ENCODE data around the gene KIR2DL3. TPM values are rescaled to one million over a fixed set of nuclear protein-coding genes. Genes with fewer than 3 reads are reported as not detected.

KIR2DL3 gene
- total and polyA plus RNA-seq, 2 experiments from 2014 or later: not detected

GRCh38 chr19:54724142-54724541 lies 14.2 kb upstream of the KIR2DL3 start, which contains the start of gene KIR3DL3:
KIR3DL3 (plus strand) TSS chr19:54724442; CDS start chr19:54724497, 55 bp downstream.
- no peak for DNase-seq (ENCODE audit: low spot score)
- Histone ChIP-seq H3K9me2 (replicated peaks; ENCODE audit: insufficient read depth) (no peaks in the 10 kb centered on the region), H2AFZ (no peak within 1 kb of the TSS), H3K36me3 (replicated peaks; ENCODE audit: insufficient read depth, low read depth) (no peaks in the 10 kb centered on the region), H4K20me1 (ENCODE audit: insufficient read depth, poor library complexity, severe bottlenecking) (no peaks in the 10 kb centered on the region), H3K9me3 (ENCODE audit: low read depth) (peaks cover 4% of the 10 kb centered on the region), H3K4me2 (no peak within 1 kb of the TSS), H3K79me2 (no peaks in the 10 kb centered on the region), H3K27ac (no peak within 1 kb of the TSS), H3K4me1 (ENCODE audit: insufficient read depth) (no peaks in the 10 kb centered on the region), H3K4me3 (no peak within 1 kb of the TSS), H3K27me3 (no peaks in the 10 kb centered on the region)
- WGBS (ENCODE audit: low lambda C conversion rate, missing lambda C conversion rate): 83% methylated on average over 9 of the region's 9 CpGs
- no peak for TF ChIP-seq EZH2 (IDR thresholded peaks at IDR 0.05; ENCODE audit: borderline replicate concordance)
- no peak for TF ChIP-seq EZH2phosphoT487 (IDR thresholded peaks at IDR 0.05; ENCODE audit: low read depth, severe bottlenecking, unreplicated experiment)
- no peak for TF ChIP-seq CTCF (IDR thresholded peaks at IDR 0.05; ENCODE audit: poor library complexity)

GRCh38 chr19:54724644-54725043 lies 13.7 kb upstream of the KIR2DL3 start:
- Histone ChIP-seq H3K9me3 (ENCODE audit: low read depth) (peaks cover 4% of the 10 kb centered on the region), H3K4me2 (no peak overlapping the region), H3K27me3 (no peaks in the 10 kb centered on the region), H3K4me3 (no peak overlapping the region), H2AFZ (no peak overlapping the region), H3K27ac (no peak overlapping the region), H3K36me3 (replicated peaks; ENCODE audit: insufficient read depth, low read depth) (no peaks in the 10 kb centered on the region), H4K20me1 (ENCODE audit: insufficient read depth, poor library complexity, severe bottlenecking) (no peaks in the 10 kb centered on the region), H3K9me2 (replicated peaks; ENCODE audit: insufficient read depth) (no peaks in the 10 kb centered on the region), H3K4me1 (ENCODE audit: insufficient read depth) (no peaks in the 10 kb centered on the region), H3K79me2 (no peaks in the 10 kb centered on the region)
- TF ChIP-seq CTCF (IDR thresholded peaks at IDR 0.05; ENCODE audit: poor library complexity): no peak
- no peak for TF ChIP-seq EZH2 (IDR thresholded peaks at IDR 0.05; ENCODE audit: borderline replicate concordance)
- TF ChIP-seq EZH2phosphoT487 (IDR thresholded peaks at IDR 0.05; ENCODE audit: low read depth, severe bottlenecking, unreplicated experiment): no peak
- no peak for DNase-seq (ENCODE audit: low spot score)
- 78% methylated on average over 3 of the region's 3 CpGs for WGBS (ENCODE audit: low lambda C conversion rate, missing lambda C conversion rate)

- 67% methylated on average over 7 of the region's 7 CpGs for WGBS (ENCODE audit: low lambda C conversion rate, missing lambda C conversion rate)
- Histone ChIP-seq H3K4me2 (no peak overlapping the region), H3K4me3 (no peak overlapping the region), H3K36me3 (replicated peaks; ENCODE audit: insufficient read depth, low read depth) (no peaks in the 10 kb centered on the region), H3K27ac (no peak overlapping the region), H3K79me2 (no peaks in the 10 kb centered on the region), H3K4me1 (ENCODE audit: insufficient read depth) (no peaks in the 10 kb centered on the region), H2AFZ (no peak overlapping the region), H3K9me3 (ENCODE audit: low read depth) (peaks cover 4% of the 10 kb centered on the region), H4K20me1 (ENCODE audit: insufficient read depth, poor library complexity, severe bottlenecking) (no peaks in the 10 kb centered on the region), H3K9me2 (replicated peaks; ENCODE audit: insufficient read depth) (no peaks in the 10 kb centered on the region), H3K27me3 (no peaks in the 10 kb centered on the region)
- no peak for TF ChIP-seq EZH2phosphoT487 (IDR thresholded peaks at IDR 0.05; ENCODE audit: low read depth, severe bottlenecking, unreplicated experiment)
- TF ChIP-seq CTCF (IDR thresholded peaks at IDR 0.05; ENCODE audit: poor library complexity): no peak
- no peak for TF ChIP-seq EZH2 (IDR thresholded peaks at IDR 0.05; ENCODE audit: borderline replicate concordance)
- DNase-seq (ENCODE audit: low spot score): no peak
Measured at GRCh38 chr19:54725321-54725720, 13.0 kb upstream of the KIR2DL3 start.

GRCh38 chr19:54727562-54727961 lies 10.8 kb upstream of the KIR2DL3 start:
- WGBS (ENCODE audit: low lambda C conversion rate, missing lambda C conversion rate): 67% methylated on average over 10 of the region's 10 CpGs
- H3K79me2 ChIP-seq: no peaks in the 10 kb centered on the region
- no peaks in the 10 kb centered on the region for H3K4me1 ChIP-seq (ENCODE audit: insufficient read depth)
- no peak overlapping the region for H3K27ac ChIP-seq
- H3K36me3 ChIP-seq (replicated peaks; ENCODE audit: insufficient read depth, low read depth): no peaks in the 10 kb centered on the region
- H3K9me2 ChIP-seq (replicated peaks; ENCODE audit: insufficient read depth): no peaks in the 10 kb centered on the region
- no peaks in the 10 kb centered on the region for H4K20me1 ChIP-seq (ENCODE audit: insufficient read depth, poor library complexity, severe bottlenecking)
- H2AFZ ChIP-seq: no peak overlapping the region
- no peak for TF ChIP-seq EZH2 (IDR thresholded peaks at IDR 0.05; ENCODE audit: borderline replicate concordance)
- TF ChIP-seq EZH2phosphoT487 (IDR thresholded peaks at IDR 0.05; ENCODE audit: low read depth, severe bottlenecking, unreplicated experiment): no peak
- no peak for TF ChIP-seq CTCF (IDR thresholded peaks at IDR 0.05; ENCODE audit: poor library complexity)
- no peaks in the 10 kb centered on the region for H3K27me3 ChIP-seq
- no peak for DNase-seq (ENCODE audit: low spot score)
- H3K9me3 ChIP-seq (ENCODE audit: low read depth): no peaks in the 10 kb centered on the region
- H3K4me3 ChIP-seq: no peak overlapping the region
- no peak overlapping the region for H3K4me2 ChIP-seq
